Keratinocyte (primary cell): ENCODE measurements around the gene CNTNAP1.

Experiments used
- CTCF ChIP-seq, 3 experiments: IDR thresholded peaks in 1 of 3; conservative IDR thresholded peaks in 1 of 3; optimal IDR thresholded peaks in 1 of 3; 2 replicates in 2 of 3; 3 replicates in 1 of 3; pipeline versions ENCODE3 to v1.5.1; 2011; ENCODE audit warnings: low read length in 3 of 3, mild to moderate bottlenecking in 3 of 3, moderate library complexity in 2 of 3, control low read depth in 1 of 3, inconsistent platforms in 1 of 3; ENCODE audit not compliant: insufficient read depth in 2 of 3; ENCODE audit errors: extremely low read depth in 1 of 3
- EZH2 ChIP-seq: IDR thresholded peaks from one replicate; pipeline ENCODE4 v1.6.1; 2012; ENCODE audit warnings: inconsistent platforms, mild to moderate bottlenecking, low read length, moderate library complexity

- no peak for TF ChIP-seq CTCF (optimal IDR thresholded peaks at IDR 0.05 in 1 of 3, IDR thresholded peaks at IDR 0.05 in 1 of 3, conservative IDR thresholded peaks at IDR 0.05 in 1 of 3; ENCODE audit: extremely low read depth in 1 of 3, insufficient read depth in 2 of 3, low read length in 3 of 3)
- TF ChIP-seq EZH2, result no peak
Measured at GRCh38 chr17:42687707-42688320, 5.5 kb downstream of the CNTNAP1 start.
